Measurements from ENCODE around the gene TMED1.
A peak's percentile ranks its signal among the peaks of the same experiment; 100 is the strongest.

The TMED1 gene

GRCh38 chr19:10831987-10832938 is 3.7 kb downstream of the TMED1 start:
- DNase-seq (ENCODE audit: low read depth), result no peak

- no peak for DNase-seq (ENCODE audit: low read depth)
Measured at GRCh38 chr19:10830931-10831779, 4.9 kb downstream of the TMED1 start.

GRCh38 chr19:10830370-10830769 is 5.6 kb downstream of the TMED1 start:
- no peak for DNase-seq (ENCODE audit: low read depth)

GRCh38 chr19:10829967-10830366 is 6.0 kb downstream of the TMED1 start:
- DNase-seq (ENCODE audit: low read depth), result no peak

GRCh38 chr19:10828981-10829821 is 6.8 kb downstream of the TMED1 start:
- DNase-seq (ENCODE audit: low read depth), result no peak

GRCh38 chr19:10826846-10827245 is 9.2 kb downstream of the TMED1 start:
- no peak for DNase-seq (ENCODE audit: low read depth)

GRCh38 chr19:10826231-10826630 is 9.8 kb downstream of the TMED1 start:
- DNase-seq (ENCODE audit: low read depth), result no peak

- DNase-seq (ENCODE audit: low read depth), result no peak
Measured at GRCh38 chr19:10823690-10824089, 12.3 kb downstream of the TMED1 start.

GRCh38 chr19:10820173-10820572 is 15.8 kb downstream of the TMED1 start:
- no peak for DNase-seq (ENCODE audit: low read depth)

GRCh38 chr19:10819124-10820060 is 16.6 kb downstream of the TMED1 start:
- no peak for DNase-seq (ENCODE audit: low read depth)

- DNase-seq (ENCODE audit: low read depth), result peak; percentile 65
Measured at GRCh38 chr19:10818301-10819123, 17.5 kb downstream of the TMED1 start.

GRCh38 chr19:10817291-10818038 is 18.5 kb downstream of the TMED1 start:
- peak; percentile 99 for DNase-seq (ENCODE audit: low read depth)

- DNase-seq (ENCODE audit: low read depth), result no peak
Measured at GRCh38 chr19:10816691-10817090, 19.3 kb downstream of the TMED1 start.

GRCh38 chr19:10815969-10816644 is 19.9 kb downstream of the TMED1 start:
- DNase-seq (ENCODE audit: low read depth), result peak; percentile 69

- DNase-seq (ENCODE audit: low read depth), result no peak
Measured at GRCh38 chr19:10815007-10815536, 20.9 kb downstream of the TMED1 start.

- peak; percentile 92 for DNase-seq (ENCODE audit: low read depth)
Measured at GRCh38 chr19:10812902-10813404, 23.1 kb downstream of the TMED1 start.

GRCh38 chr19:10812196-10812595 is 23.8 kb downstream of the TMED1 start:
- no peak for DNase-seq (ENCODE audit: low read depth)
